Karpas-422 (cell line): Measurements from ENCODE around the gene XPR1. TPM values are rescaled to one million over a fixed set of nuclear protein-coding genes. Genes with fewer than 3 reads are reported as not detected.

Experiments used
- DNase-seq: peaks from one replicate; pipeline ENCODE4 v3.0.0-alpha.2; 2015
- H2AFZ ChIP-seq: fragments of 200-600 bp; sonication (generic); 2 replicates; pipeline ENCODE4 v1.6.1; 2014; ENCODE audit warnings: antibody characterized with exemption, low read length, mixed read lengths
- H3K27ac ChIP-seq: fragments of 200-600 bp; sonication (generic); 2 replicates; pipeline ENCODE4 v1.5.1; 2014; ENCODE audit warnings: mild to moderate bottlenecking, low read length, moderate library complexity
- H3K27me3 ChIP-seq: fragments of 200-600 bp; sonication (generic); 2 replicates; pipeline ENCODE4 v1.6.1; 2014; ENCODE audit warnings: low read length, mixed read lengths
- H3K36me3 ChIP-seq: fragments of 200-600 bp; sonication (generic); 2 replicates; pipeline ENCODE4 v1.6.1; 2014; ENCODE audit warnings: low read length, mixed read lengths; ENCODE audit not compliant: insufficient read depth
- H3K4me1 ChIP-seq: fragments of 200-600 bp; sonication (generic); 2 replicates; pipeline ENCODE4 v1.6.1; 2014; ENCODE audit warnings: mild to moderate bottlenecking, low read length, mixed read lengths
- H3K4me2 ChIP-seq: fragments of 200-600 bp; sonication (generic); 2 replicates; pipeline ENCODE4 v1.6.1; 2014; ENCODE audit warnings: low read length, low read depth, mild to moderate bottlenecking; ENCODE audit not compliant: poor library complexity, severe bottlenecking
- H3K4me3 ChIP-seq: fragments of 200-600 bp; sonication (generic); 2 replicates; pipeline ENCODE4 v1.5.1; 2014; ENCODE audit warnings: mild to moderate bottlenecking, antibody characterized with exemption, low read length, mixed read lengths
- H3K79me2 ChIP-seq: fragments of 200-600 bp; sonication (generic); 2 replicates; pipeline ENCODE4 v1.6.1; 2014; ENCODE audit warnings: mild to moderate bottlenecking, low read length, mixed read lengths
- H3K9ac ChIP-seq: fragments of 200-600 bp; sonication (generic); 2 replicates; pipeline ENCODE4 v1.6.0; 2014; ENCODE audit warnings: low read length
- H3K9me2 ChIP-seq: fragments of 200-600 bp; sonication (generic), shearing (Covaris generic); replicated peaks from 2 replicates; pipeline ENCODE4 v1.6.0; 2014; ENCODE audit warnings: mild to moderate bottlenecking, low read length, moderate library complexity; ENCODE audit not compliant: insufficient read depth
- H3K9me3 ChIP-seq: fragments of 300-700, 200-600 bp; sonication (generic); 2 replicates; pipeline ENCODE4 v1.6.1; 2014; ENCODE audit warnings: low read length, mixed read lengths
- H4K20me1 ChIP-seq: fragments of 200-600 bp; sonication (generic); 2 replicates; pipeline ENCODE4 v1.6.1; 2014; ENCODE audit warnings: mild to moderate bottlenecking, antibody characterized with exemption, low read length, low read depth; ENCODE audit not compliant: insufficient read depth
- total RNA-seq: library from RNA; depleted of rRNA; stranded (reverse); fragments of >200 nt; shearing (Covaris generic); gene quantifications from 2 replicates; pipeline ENCODE4 v1.2.3, GENCODE V29; 2014; ENCODE audit warnings: low replicate concordance

The XPR1 gene
- total RNA-seq, 1 experiment from 2014 or later = 38.3 TPM

DNA sequence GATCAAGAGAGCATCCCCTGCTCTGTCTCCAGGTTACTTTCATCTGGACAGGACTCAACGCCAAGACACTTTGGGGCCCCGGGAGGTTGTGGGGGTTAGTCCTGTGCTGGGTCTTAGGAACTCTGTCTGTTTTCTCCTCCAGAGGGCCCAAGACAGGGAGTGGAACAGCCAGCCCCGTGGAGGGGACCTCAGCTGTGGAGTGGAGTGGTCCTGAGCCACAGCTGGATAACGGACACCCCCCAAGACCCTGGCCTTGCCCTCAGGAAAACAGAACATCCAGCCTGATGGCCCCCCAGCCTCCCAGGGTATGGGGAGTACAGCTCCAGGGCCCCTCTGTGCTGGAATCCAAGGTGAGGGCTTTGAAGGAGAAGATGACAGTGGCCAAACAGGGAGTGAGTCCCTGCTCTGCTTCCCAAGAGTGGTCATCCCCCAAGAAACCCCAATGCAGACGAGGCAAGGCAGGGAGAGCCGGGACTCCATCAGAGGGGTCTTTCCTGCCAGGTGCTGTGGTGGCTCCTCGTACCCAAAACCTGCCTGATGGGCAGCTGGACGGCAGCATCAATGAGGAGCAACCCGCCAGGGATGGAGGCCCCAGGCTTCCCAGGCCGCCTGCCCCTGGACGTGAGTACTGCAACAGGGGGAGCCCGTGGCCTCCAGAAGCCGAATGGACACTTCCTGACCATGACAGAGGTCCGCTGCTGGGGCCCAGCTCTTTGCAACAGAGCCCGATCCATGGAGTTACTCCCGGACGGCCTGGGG, 284.4 kb downstream of the XPR1 start:
- no peak overlapping the region for H3K4me2 ChIP-seq
- H3K4me1 ChIP-seq = no peaks in the 10 kb centered on the region
- no peak for DNase-seq
- H3K9me2 ChIP-seq = no peaks in the 10 kb centered on the region
- H2AFZ ChIP-seq = no peak overlapping the region
- H3K4me3 ChIP-seq = no peak overlapping the region
- no peaks in the 10 kb centered on the region for H3K36me3 ChIP-seq
- no peaks in the 10 kb centered on the region for H3K79me2 ChIP-seq
- no peak overlapping the region for H3K27ac ChIP-seq
- no peak overlapping the region for H3K9ac ChIP-seq
- no peaks in the 10 kb centered on the region for H4K20me1 ChIP-seq
- H3K9me3 ChIP-seq = no peaks in the 10 kb centered on the region
- no peaks in the 10 kb centered on the region for H3K27me3 ChIP-seq

- Histone ChIP-seq H4K20me1 (no peaks in the 10 kb centered on the region), H3K79me2 (no peaks in the 10 kb centered on the region), H3K9me3 (no peaks in the 10 kb centered on the region), H3K4me3 (no peak overlapping the region), H3K27me3 (no peaks in the 10 kb centered on the region), H3K36me3 (no peaks in the 10 kb centered on the region), H3K4me1 (no peaks in the 10 kb centered on the region), H2AFZ (no peak overlapping the region), H3K27ac (no peak overlapping the region), H3K9me2 (no peaks in the 10 kb centered on the region), H3K9ac (no peak overlapping the region), H3K4me2 (no peak overlapping the region)
- no peak for DNase-seq
These were observed 284.9 kb downstream of the XPR1 start for GRCh38 chr1:180916771-180917170.

GRCh38 chr1:180917306-180918065, 285.7 kb downstream of the XPR1 start:
- Histone ChIP-seq H3K9ac (no peak overlapping the region), H3K79me2 (no peaks in the 10 kb centered on the region), H3K27me3 (no peaks in the 10 kb centered on the region), H3K27ac (no peak overlapping the region), H2AFZ (no peak overlapping the region), H3K9me3 (no peaks in the 10 kb centered on the region), H3K4me1 (no peaks in the 10 kb centered on the region), H3K36me3 (no peaks in the 10 kb centered on the region), H3K4me2 (no peak overlapping the region), H3K9me2 (no peaks in the 10 kb centered on the region), H4K20me1 (no peaks in the 10 kb centered on the region), H3K4me3 (no peak overlapping the region)
- no peak for DNase-seq

GRCh38 chr1:180918519-180918918, 286.7 kb downstream of the XPR1 start:
- Histone ChIP-seq H3K4me1 (no peaks in the 10 kb centered on the region), H3K9ac (no peak overlapping the region), H3K4me2 (no peak overlapping the region), H3K27ac (no peak overlapping the region), H3K27me3 (no peaks in the 10 kb centered on the region), H3K4me3 (no peak overlapping the region), H3K36me3 (no peaks in the 10 kb centered on the region), H2AFZ (no peak overlapping the region), H4K20me1 (no peaks in the 10 kb centered on the region), H3K9me2 (no peaks in the 10 kb centered on the region), H3K79me2 (no peaks in the 10 kb centered on the region), H3K9me3 (no peaks in the 10 kb centered on the region)
- DNase-seq = no peak

- DNase-seq = no peak
- no peak overlapping the region for H3K4me3 ChIP-seq
- no peaks in the 10 kb centered on the region for H3K36me3 ChIP-seq
- no peaks in the 10 kb centered on the region for H3K4me1 ChIP-seq
- no peaks in the 10 kb centered on the region for H3K9me3 ChIP-seq
- H2AFZ ChIP-seq = no peak overlapping the region
- no peaks in the 10 kb centered on the region for H3K27me3 ChIP-seq
- H3K9me2 ChIP-seq = no peaks in the 10 kb centered on the region
- H3K4me2 ChIP-seq = no peak overlapping the region
- H4K20me1 ChIP-seq = no peaks in the 10 kb centered on the region
- no peak overlapping the region for H3K9ac ChIP-seq
- no peaks in the 10 kb centered on the region for H3K79me2 ChIP-seq
- no peak overlapping the region for H3K27ac ChIP-seq
These were observed 287.4 kb downstream of the XPR1 start for GRCh38 chr1:180919183-180919700.

DNA sequence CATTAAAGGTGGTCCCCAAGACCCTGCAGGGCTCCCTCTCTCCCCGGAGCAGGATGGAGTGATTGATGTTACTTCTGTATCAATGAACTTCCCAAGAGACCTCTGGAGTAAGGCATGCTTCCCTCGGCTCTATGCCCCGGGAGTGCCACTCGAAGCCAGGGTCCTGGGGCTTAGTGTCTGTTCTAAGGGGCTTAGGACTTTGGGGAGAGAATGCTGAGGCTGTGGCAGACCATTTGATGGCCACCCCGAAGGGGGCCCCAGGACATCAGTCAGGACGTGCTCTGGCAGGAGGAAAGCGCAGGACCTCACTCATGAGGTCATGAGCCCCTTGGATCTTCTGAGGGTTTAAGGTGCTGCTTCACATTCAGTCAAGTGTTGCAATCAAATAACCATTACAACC, 288.4 kb downstream of the XPR1 start:
- Histone ChIP-seq H3K4me3 (no peak overlapping the region), H3K9me3 (no peaks in the 10 kb centered on the region), H2AFZ (no peak overlapping the region), H3K4me2 (no peak overlapping the region), H3K9ac (no peak overlapping the region), H3K36me3 (no peaks in the 10 kb centered on the region), H3K9me2 (no peaks in the 10 kb centered on the region), H4K20me1 (no peaks in the 10 kb centered on the region), H3K27me3 (no peaks in the 10 kb centered on the region), H3K27ac (no peak overlapping the region), H3K4me1 (no peaks in the 10 kb centered on the region), H3K79me2 (no peaks in the 10 kb centered on the region)
- DNase-seq = no peak

GRCh38 chr1:180920702-180921101, 288.9 kb downstream of the XPR1 start:
- Histone ChIP-seq H3K9me2 (no peaks in the 10 kb centered on the region), H3K27me3 (no peaks in the 10 kb centered on the region), H3K4me3 (no peak overlapping the region), H2AFZ (no peak overlapping the region), H4K20me1 (no peaks in the 10 kb centered on the region), H3K4me1 (no peaks in the 10 kb centered on the region), H3K79me2 (no peaks in the 10 kb centered on the region), H3K27ac (no peak overlapping the region), H3K36me3 (no peaks in the 10 kb centered on the region), H3K4me2 (no peak overlapping the region), H3K9ac (no peak overlapping the region), H3K9me3 (no peaks in the 10 kb centered on the region)
- DNase-seq = peak; percentile 68

DNA sequence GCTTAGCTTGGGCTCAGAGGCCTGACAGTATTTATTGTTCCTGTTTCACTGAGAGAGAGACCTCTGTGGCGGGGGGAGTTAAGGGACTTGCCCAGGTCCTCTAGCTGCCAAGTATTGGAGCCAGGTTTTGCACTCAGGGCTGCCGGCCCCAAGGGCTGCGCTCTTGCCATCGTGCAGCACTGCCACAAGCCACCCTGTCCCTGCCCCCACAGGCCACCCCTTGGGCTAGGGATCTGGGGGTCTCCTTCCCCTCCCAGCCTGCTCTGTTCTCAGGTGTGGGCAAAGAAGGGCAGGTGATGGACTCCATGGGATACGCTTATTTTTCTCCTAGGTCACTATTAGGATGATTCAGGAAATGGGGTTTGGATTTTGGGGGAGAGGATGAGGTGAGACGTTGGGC, 289.6 kb downstream of the XPR1 start:
- H3K4me3 ChIP-seq = no peak overlapping the region
- no peak for DNase-seq
- H3K9ac ChIP-seq = no peak overlapping the region
- H3K9me3 ChIP-seq = no peaks in the 10 kb centered on the region
- no peak overlapping the region for H3K4me2 ChIP-seq
- H3K27ac ChIP-seq = no peak overlapping the region
- no peaks in the 10 kb centered on the region for H4K20me1 ChIP-seq
- H3K36me3 ChIP-seq = no peaks in the 10 kb centered on the region
- no peaks in the 10 kb centered on the region for H3K27me3 ChIP-seq
- no peaks in the 10 kb centered on the region for H3K9me2 ChIP-seq
- no peaks in the 10 kb centered on the region for H3K79me2 ChIP-seq
- no peak overlapping the region for H2AFZ ChIP-seq
- H3K4me1 ChIP-seq = no peaks in the 10 kb centered on the region
